Measurements from ENCODE around the gene LNX1.

The LNX1 gene

DNA sequence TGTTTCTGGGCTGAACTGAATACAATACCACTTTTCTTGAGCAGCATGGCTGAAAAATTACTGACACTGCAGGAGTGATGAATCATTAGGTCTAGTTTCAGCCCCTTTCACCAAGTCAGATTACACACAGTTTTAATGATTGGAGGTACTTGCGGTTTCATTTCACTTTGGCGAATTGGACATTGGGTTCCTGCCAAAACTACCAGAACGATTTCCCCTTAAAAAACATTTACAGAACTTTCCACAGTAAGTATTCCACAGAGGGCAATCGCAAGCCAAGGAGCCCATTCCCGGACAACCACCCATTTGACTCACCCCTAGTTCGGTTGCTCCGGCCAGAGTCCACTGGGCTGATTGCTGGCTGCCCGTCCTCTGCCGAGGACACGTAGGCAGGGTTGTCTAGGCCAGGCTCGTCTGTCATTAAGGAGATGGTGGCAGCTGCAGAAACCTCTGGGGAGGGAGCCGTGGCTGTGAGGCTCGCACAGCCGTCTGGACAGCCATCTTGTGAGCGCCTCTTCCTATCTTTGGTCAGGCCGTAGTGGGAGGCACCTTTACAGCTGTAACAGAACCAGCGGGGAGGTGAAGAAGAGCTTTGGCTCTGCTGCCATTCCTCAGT is 83.5 kb downstream of the LNX1 start:
- Histone ChIP-seq H3K36me3 (ENCODE audit: control insufficient read depth, low read depth, low read length) (no peaks in the 10 kb centered on the region), H3K27me3 (ENCODE audit: control insufficient read depth, insufficient read depth, low read length) (no peaks in the 10 kb centered on the region), H3K4me3 (ENCODE audit: low read length) (no peak overlapping the region), H3K9ac (ENCODE audit: low read length) (no peak overlapping the region), H3K27ac (ENCODE audit: low read length) (no peak overlapping the region), H3K4me1 (ENCODE audit: control insufficient read depth, low read depth, low read length) (no peaks in the 10 kb centered on the region), H3K9me3 (ENCODE audit: control insufficient read depth, low read depth, low read length) (no peaks in the 10 kb centered on the region)

DNA sequence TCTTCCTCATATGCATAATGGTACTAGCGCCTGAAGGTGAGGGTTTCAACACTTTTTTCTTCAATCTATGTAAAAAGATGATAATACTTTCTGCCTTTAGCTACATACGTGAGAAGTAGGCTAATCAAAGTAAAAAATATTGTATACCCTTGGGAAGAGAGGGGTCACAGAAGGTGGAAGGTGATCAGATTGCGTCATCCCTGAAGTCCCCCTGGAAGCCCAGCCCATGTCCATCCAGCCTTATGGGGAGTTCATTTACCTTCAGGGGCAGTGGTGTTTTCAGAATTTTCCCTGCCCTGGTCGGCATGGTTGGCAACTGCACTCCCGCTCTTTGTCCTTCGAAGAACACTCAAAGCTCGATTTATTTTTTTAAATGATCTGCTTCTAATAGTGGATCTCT is 84.2 kb downstream of the LNX1 start:
- H3K9me3 ChIP-seq (ENCODE audit: control insufficient read depth, low read depth, low read length) = no peaks in the 10 kb centered on the region
- no peak overlapping the region for H3K4me3 ChIP-seq (ENCODE audit: low read length)
- H3K4me1 ChIP-seq (ENCODE audit: control insufficient read depth, low read depth, low read length) = no peaks in the 10 kb centered on the region
- no peaks in the 10 kb centered on the region for H3K36me3 ChIP-seq (ENCODE audit: control insufficient read depth, low read depth, low read length)
- no peak overlapping the region for H3K9ac ChIP-seq (ENCODE audit: low read length)
- H3K27ac ChIP-seq (ENCODE audit: low read length) = no peak overlapping the region
- no peaks in the 10 kb centered on the region for H3K27me3 ChIP-seq (ENCODE audit: control insufficient read depth, insufficient read depth, low read length)

DNA sequence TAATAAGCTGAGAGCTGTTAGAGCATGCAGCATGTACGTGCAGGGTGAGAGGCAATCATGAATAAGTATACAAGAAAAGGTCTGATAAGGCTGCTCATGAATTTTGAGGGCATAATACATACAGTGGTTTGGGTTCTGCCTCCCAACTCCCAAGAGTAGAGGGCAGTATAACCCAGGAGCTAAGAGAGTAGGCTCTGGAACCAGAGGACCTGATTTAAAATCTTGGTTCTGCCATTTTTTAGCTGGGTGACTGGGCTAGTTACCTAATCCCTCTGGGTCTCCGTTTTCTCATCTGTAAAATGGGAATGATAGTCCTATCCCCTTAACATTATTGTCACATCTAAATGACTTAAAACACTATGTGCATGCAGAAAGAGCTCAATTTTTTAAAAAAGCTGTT is 85.3 kb downstream of the LNX1 start:
- no peaks in the 10 kb centered on the region for H3K27me3 ChIP-seq (ENCODE audit: control insufficient read depth, insufficient read depth, low read length)
- H3K4me1 ChIP-seq (ENCODE audit: control insufficient read depth, low read depth, low read length) = no peaks in the 10 kb centered on the region
- H3K9ac ChIP-seq (ENCODE audit: low read length) = no peak overlapping the region
- no peaks in the 10 kb centered on the region for H3K36me3 ChIP-seq (ENCODE audit: control insufficient read depth, low read depth, low read length)
- H3K4me3 ChIP-seq (ENCODE audit: low read length) = no peak overlapping the region
- no peak overlapping the region for H3K27ac ChIP-seq (ENCODE audit: low read length)
- H3K9me3 ChIP-seq (ENCODE audit: control insufficient read depth, low read depth, low read length) = no peaks in the 10 kb centered on the region

DNA sequence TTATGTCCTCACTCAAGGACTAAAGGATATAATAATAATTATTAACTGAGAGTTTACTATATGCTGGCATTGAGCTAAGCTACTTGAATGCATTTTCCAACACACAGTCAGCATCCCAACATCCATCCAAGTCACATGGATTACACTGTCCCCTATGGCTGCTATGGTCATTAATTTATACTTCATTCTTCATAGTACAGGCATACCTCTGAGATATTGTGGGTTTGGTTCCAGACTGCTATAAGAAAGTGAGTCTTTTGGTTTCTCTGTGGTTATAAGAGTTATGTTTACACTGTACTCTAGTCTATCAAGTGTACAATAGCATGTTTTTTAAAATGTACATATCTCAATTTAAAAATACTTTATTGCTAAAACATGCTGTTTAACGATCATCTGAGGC is 89.2 kb downstream of the LNX1 start:
- Histone ChIP-seq H3K9me3 (ENCODE audit: control insufficient read depth, low read depth, low read length) (no peaks in the 10 kb centered on the region), H3K36me3 (ENCODE audit: control insufficient read depth, low read depth, low read length) (no peaks in the 10 kb centered on the region), H3K27ac (ENCODE audit: low read length) (no peak overlapping the region), H3K27me3 (ENCODE audit: control insufficient read depth, insufficient read depth, low read length) (no peaks in the 10 kb centered on the region), H3K9ac (ENCODE audit: low read length) (no peak overlapping the region), H3K4me3 (ENCODE audit: low read length) (no peak overlapping the region), H3K4me1 (ENCODE audit: control insufficient read depth, low read depth, low read length) (peaks cover 8% of the 10 kb centered on the region)

- Histone ChIP-seq H3K27ac (ENCODE audit: low read length) (no peak overlapping the region), H3K4me3 (ENCODE audit: low read length) (no peak overlapping the region), H3K27me3 (ENCODE audit: control insufficient read depth, insufficient read depth, low read length) (no peaks in the 10 kb centered on the region), H3K9me3 (ENCODE audit: control insufficient read depth, low read depth, low read length) (no peaks in the 10 kb centered on the region), H3K4me1 (ENCODE audit: control insufficient read depth, low read depth, low read length) (peaks cover 11% of the 10 kb centered on the region), H3K9ac (ENCODE audit: low read length) (no peak overlapping the region), H3K36me3 (ENCODE audit: control insufficient read depth, low read depth, low read length) (no peaks in the 10 kb centered on the region)
Measured at GRCh38 chr4:53501561-53501960, 89.7 kb downstream of the LNX1 start.

DNA sequence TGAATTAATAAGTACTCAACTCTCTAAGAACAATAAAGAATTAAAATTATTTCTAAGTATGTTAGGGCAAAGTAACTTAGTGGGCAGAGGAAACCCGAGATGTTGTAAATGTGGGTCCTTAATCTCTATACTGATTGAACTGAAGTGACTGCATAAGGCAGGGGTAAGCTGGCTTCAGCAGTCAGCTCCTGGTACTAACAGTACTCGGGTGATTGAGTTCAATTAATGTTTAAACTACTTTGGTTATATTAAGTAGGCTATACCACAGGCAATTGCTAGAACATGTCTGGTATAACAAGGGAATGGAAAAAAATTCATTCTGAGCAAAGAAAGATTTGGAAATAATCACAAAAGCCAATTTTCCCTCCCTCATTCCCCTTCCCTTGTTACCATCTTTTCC is 90.7 kb downstream of the LNX1 start:
- no peak overlapping the region for H3K4me3 ChIP-seq (ENCODE audit: low read length)
- peaks cover 11% of the 10 kb centered on the region for H3K4me1 ChIP-seq (ENCODE audit: control insufficient read depth, low read depth, low read length)
- H3K36me3 ChIP-seq (ENCODE audit: control insufficient read depth, low read depth, low read length) = no peaks in the 10 kb centered on the region
- H3K9me3 ChIP-seq (ENCODE audit: control insufficient read depth, low read depth, low read length) = no peaks in the 10 kb centered on the region
- no peaks in the 10 kb centered on the region for H3K27me3 ChIP-seq (ENCODE audit: control insufficient read depth, insufficient read depth, low read length)
- no peak overlapping the region for H3K9ac ChIP-seq (ENCODE audit: low read length)
- H3K27ac ChIP-seq (ENCODE audit: low read length) = no peak overlapping the region

DNA sequence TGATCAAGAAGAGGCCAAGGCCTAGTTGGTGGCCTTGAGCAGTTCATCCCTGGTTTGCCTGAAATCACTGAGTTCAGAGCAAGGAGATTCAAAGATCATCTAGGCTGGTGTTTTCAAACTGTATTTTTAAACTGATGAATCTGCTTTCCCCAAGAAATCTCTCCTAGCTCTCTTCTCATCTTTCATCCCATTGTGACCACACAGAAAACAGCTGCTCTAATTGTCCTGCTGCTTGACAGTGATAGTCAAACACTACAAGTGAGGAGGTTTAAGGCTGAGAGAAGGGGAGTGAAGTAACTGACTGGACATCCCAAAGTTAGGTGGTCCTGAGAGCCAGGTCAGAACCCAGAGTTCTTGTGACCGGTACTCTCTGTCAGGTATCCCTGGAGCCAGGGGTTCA is 91.5 kb downstream of the LNX1 start:
- Histone ChIP-seq H3K9me3 (ENCODE audit: control insufficient read depth, low read depth, low read length) (no peaks in the 10 kb centered on the region), H3K4me1 (ENCODE audit: control insufficient read depth, low read depth, low read length) (peaks cover 11% of the 10 kb centered on the region), H3K36me3 (ENCODE audit: control insufficient read depth, low read depth, low read length) (no peaks in the 10 kb centered on the region), H3K27ac (ENCODE audit: low read length) (no peak overlapping the region), H3K9ac (ENCODE audit: low read length) (no peak overlapping the region), H3K4me3 (ENCODE audit: low read length) (no peak overlapping the region), H3K27me3 (ENCODE audit: control insufficient read depth, insufficient read depth, low read length) (no peaks in the 10 kb centered on the region)

- Histone ChIP-seq H3K9ac (ENCODE audit: low read length) (no peak overlapping the region), H3K9me3 (ENCODE audit: control insufficient read depth, low read depth, low read length) (no peaks in the 10 kb centered on the region), H3K27ac (ENCODE audit: low read length) (no peak overlapping the region), H3K4me1 (ENCODE audit: control insufficient read depth, low read depth, low read length) (peaks cover 11% of the 10 kb centered on the region), H3K36me3 (ENCODE audit: control insufficient read depth, low read depth, low read length) (no peaks in the 10 kb centered on the region), H3K4me3 (ENCODE audit: low read length) (no peak overlapping the region), H3K27me3 (ENCODE audit: control insufficient read depth, insufficient read depth, low read length) (no peaks in the 10 kb centered on the region)
Measured at GRCh38 chr4:53498706-53499105, 92.6 kb downstream of the LNX1 start.

DNA sequence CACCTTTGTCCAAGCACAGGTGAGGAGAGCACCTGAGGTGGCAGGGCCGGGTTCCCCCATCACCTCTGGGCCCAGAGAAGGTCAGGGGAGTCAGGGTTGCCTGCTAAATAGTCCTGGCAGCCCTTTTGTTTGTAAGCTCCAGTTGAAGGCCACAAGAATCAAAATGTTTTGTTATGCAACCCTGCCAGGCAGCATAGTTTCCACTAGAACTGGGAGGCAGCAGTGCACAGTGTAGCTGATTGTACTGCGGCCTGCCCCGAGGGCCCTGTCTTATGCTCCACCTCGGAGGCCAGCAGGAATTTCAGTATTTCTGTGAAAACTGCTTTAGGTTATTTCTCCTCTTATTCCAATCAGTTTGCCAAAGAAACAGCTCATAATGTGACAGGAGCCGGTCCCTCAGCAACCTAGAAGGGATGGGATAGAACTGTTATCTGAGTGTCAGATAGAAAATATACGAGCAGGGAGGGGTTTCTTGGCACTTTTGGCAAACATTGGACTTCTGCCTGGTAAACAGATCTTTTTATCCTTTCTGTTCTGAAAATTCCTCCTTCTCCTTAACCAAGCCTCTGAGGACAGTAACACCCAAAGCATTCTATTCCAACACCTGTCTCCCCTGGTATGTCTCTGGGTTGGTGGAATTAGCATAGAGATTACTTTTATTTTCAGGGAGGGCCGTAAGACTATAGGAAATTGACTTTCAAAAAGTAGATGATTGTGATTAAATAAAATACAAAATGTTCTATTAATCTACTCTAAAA is 93.6 kb downstream of the LNX1 start:
- H3K4me1 ChIP-seq (ENCODE audit: control insufficient read depth, low read depth, low read length) = peaks cover 11% of the 10 kb centered on the region
- no peaks in the 10 kb centered on the region for H3K36me3 ChIP-seq (ENCODE audit: control insufficient read depth, low read depth, low read length)
- no peak overlapping the region for H3K4me3 ChIP-seq (ENCODE audit: low read length)
- H3K27me3 ChIP-seq (ENCODE audit: control insufficient read depth, insufficient read depth, low read length) = no peaks in the 10 kb centered on the region
- no peak overlapping the region for H3K9ac ChIP-seq (ENCODE audit: low read length)
- no peaks in the 10 kb centered on the region for H3K9me3 ChIP-seq (ENCODE audit: control insufficient read depth, low read depth, low read length)
- no peak overlapping the region for H3K27ac ChIP-seq (ENCODE audit: low read length)

DNA sequence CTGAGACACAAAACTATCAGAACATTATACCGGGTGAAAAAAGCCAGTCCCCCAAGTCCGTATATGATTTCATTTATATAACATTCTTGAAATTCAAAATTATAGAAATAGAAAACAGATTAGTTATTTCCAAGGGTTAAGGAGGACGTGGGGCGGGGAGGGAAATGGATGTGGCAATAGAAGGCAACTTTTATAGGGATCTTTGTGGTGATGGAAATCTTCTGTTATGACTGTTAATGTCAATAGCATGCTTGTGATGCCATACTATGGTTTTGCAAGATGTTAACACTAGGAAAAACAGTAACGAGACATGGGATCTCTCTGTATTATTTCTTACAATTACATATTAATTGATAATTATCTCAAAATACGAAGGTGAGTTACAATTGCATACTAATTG is 96.4 kb downstream of the LNX1 start:
- Histone ChIP-seq H3K9ac (ENCODE audit: low read length) (no peak overlapping the region), H3K9me3 (ENCODE audit: control insufficient read depth, low read depth, low read length) (no peaks in the 10 kb centered on the region), H3K27me3 (ENCODE audit: control insufficient read depth, insufficient read depth, low read length) (no peaks in the 10 kb centered on the region), H3K36me3 (ENCODE audit: control insufficient read depth, low read depth, low read length) (no peaks in the 10 kb centered on the region), H3K27ac (ENCODE audit: low read length) (no peak overlapping the region), H3K4me1 (ENCODE audit: control insufficient read depth, low read depth, low read length) (peaks cover 11% of the 10 kb centered on the region), H3K4me3 (ENCODE audit: low read length) (no peak overlapping the region)

DNA sequence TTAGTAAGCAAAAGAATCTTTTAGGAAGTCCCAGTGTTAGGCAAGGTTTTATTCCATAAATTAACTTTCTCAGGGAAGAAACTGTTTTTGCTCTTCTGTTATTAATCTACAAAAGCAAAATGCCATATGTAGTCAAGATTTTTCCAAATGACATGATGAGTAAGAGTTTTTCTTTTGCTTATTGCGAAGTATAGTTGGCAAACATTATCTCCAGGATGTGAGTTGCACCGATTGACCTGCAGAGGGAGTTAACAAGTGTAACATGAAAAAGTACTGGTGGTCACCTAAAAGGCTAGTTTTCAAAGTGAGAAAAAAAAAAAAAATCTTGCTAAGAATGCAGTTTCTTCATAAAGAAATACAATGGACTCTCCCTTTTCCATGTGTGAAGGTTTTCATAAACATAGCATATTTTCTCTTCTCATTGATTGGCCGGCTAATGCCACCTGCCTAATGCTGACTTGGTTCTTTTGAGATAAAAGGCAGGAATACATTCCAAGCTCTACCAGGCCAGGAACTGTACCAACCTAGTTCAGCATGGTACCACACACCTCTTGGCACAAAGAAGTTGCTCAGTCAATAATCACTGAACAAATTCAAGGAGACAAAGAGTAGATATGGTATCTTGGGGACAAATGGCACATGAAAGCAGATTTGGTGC is 100.2 kb downstream of the LNX1 start:
- Histone ChIP-seq H3K36me3 (ENCODE audit: control insufficient read depth, low read depth, low read length) (no peaks in the 10 kb centered on the region), H3K4me1 (ENCODE audit: control insufficient read depth, low read depth, low read length) (no peaks in the 10 kb centered on the region), H3K9me3 (ENCODE audit: control insufficient read depth, low read depth, low read length) (no peaks in the 10 kb centered on the region), H3K9ac (ENCODE audit: low read length) (no peak overlapping the region), H3K4me3 (ENCODE audit: low read length) (no peak overlapping the region), H3K27ac (ENCODE audit: low read length) (no peak overlapping the region), H3K27me3 (ENCODE audit: control insufficient read depth, insufficient read depth, low read length) (no peaks in the 10 kb centered on the region)

All from iPS-18a (cell line).